HEK293T (cell line): ENCODE data around the gene AVPR1A.
A peak's percentile ranks its signal among the peaks of the same experiment; 100 is the strongest.

Experiments
- CTCF ChIA-PET: fragments of 350-600 bp; formaldehyde crosslinking; extraction: SDS; loops from one replicate; lab custom pipeline; 2021; ENCODE audit warnings: antibody characterized with exemption, inconsistent platforms; lab: Yijun Ruan, JAX
- POLR2A ChIA-PET: fragments of 350-600 bp; formaldehyde crosslinking; extraction: SDS; loops from one replicate; lab custom pipeline; 2020; ENCODE audit warnings: antibody characterized with exemption, inconsistent platforms; lab: Yijun Ruan, JAX
- DNase-seq: peaks from one replicate; pipeline ENCODE4 v3.0.0; 2012; ENCODE audit warnings: mixed read lengths; ENCODE audit errors: extremely low spot score
- ARNT ChIP-seq: fragments of 450-650 bp; IDR thresholded peaks from 2 replicates; pipeline ENCODE4 v1.6.1; 2017; ENCODE audit warnings: mild to moderate bottlenecking
- BHLHE40 ChIP-seq: fragments of 450-650 bp; IDR thresholded peaks from 2 replicates; pipeline ENCODE4 v1.6.1; 2016; ENCODE audit warnings: mild to moderate bottlenecking, moderate library complexity, borderline replicate concordance
- CTBP1 ChIP-seq: fragments of 450-650 bp; IDR thresholded peaks from 2 replicates; pipeline ENCODE4 v1.6.1; 2016; ENCODE audit warnings: borderline replicate concordance
- ELF4 ChIP-seq: fragments of 450-650 bp; IDR thresholded peaks from 2 replicates; pipeline ENCODE4 v1.6.1; 2017; ENCODE audit warnings: antibody characterized with exemption
- FOXA1 ChIP-seq: fragments of 450-650 bp; IDR thresholded peaks from 2 replicates; pipeline ENCODE4 v1.6.1; 2016; ENCODE audit warnings: mild to moderate bottlenecking
- FOXK2 ChIP-seq: fragments of 450-650 bp; IDR thresholded peaks from 2 replicates; pipeline ENCODE4 v1.6.1; 2016; ENCODE audit warnings: mild to moderate bottlenecking
- FOXM1 ChIP-seq: fragments of 450-650 bp; IDR thresholded peaks from 2 replicates; pipeline ENCODE4 v1.6.1; 2017; ENCODE audit warnings: mild to moderate bottlenecking, borderline replicate concordance
- HDGF ChIP-seq: fragments of 450-650 bp; IDR thresholded peaks from 2 replicates; pipeline ENCODE4 v1.6.1; 2017; ENCODE audit warnings: antibody characterized with exemption, borderline replicate concordance
- L3MBTL2 ChIP-seq: fragments of 450-650 bp; conservative IDR thresholded peaks from 2 replicates; pipeline ENCODE4 v1.6.1; 2016; ENCODE audit warnings: mild to moderate bottlenecking
- LEF1 ChIP-seq: fragments of 450-650 bp; IDR thresholded peaks from 2 replicates; pipeline ENCODE4 v1.6.1; 2017; ENCODE audit warnings: mild to moderate bottlenecking, borderline replicate concordance
- NFRKB ChIP-seq: fragments of 450-650 bp; IDR thresholded peaks from 2 replicates; pipeline ENCODE4 v1.6.1; 2016; ENCODE audit warnings: mild to moderate bottlenecking, moderate library complexity
- PKNOX1 ChIP-seq: fragments of 450-650 bp; IDR thresholded peaks from 2 replicates; pipeline ENCODE4 v1.6.1; 2016
- SP1 ChIP-seq: fragments of 450-650 bp; IDR thresholded peaks from 2 replicates; pipeline ENCODE4 v1.6.1; 2017
- SUZ12 ChIP-seq: fragments of 450-650 bp; IDR thresholded peaks from 2 replicates; pipeline ENCODE4 v1.6.1; 2016; ENCODE audit warnings: mild to moderate bottlenecking
- TARDBP ChIP-seq: fragments of 450-650 bp; IDR thresholded peaks from 2 replicates; pipeline ENCODE4 v1.6.1; 2016
- ZNF384 ChIP-seq: fragments of 450-650 bp; IDR thresholded peaks from 2 replicates; pipeline ENCODE4 v1.6.1; 2016

AVPR1A gene

GRCh38 chr12:63163541-63163940 lies 12.5 kb upstream of the AVPR1A start:
- POLR2A ChIA-PET: no interaction called here
- CTCF ChIA-PET: no interaction called here
- TF ChIP-seq HDGF (no peak), SP1 (no peak), ELF4 (no peak), SUZ12 (no peak), L3MBTL2 (no peak), NFRKB (no peak)
- no peak for DNase-seq

GRCh38 chr12:63155375-63155774 lies 4.4 kb upstream of the AVPR1A start:
- ChIA-PET CTCF (no interaction called here), POLR2A (no interaction called here)
- TF ChIP-seq FOXK2 (no peak), PKNOX1 (no peak), SUZ12 (no peak), LEF1 (no peak), ZNF384 (no peak), SP1 (no peak), ELF4 (no peak), BHLHE40 (no peak), FOXA1 (no peak), ARNT (no peak), CTBP1 (no peak), FOXM1 (no peak), NFRKB (no peak), L3MBTL2 (no peak), HDGF (no peak), TARDBP (no peak)
- DNase-seq: no peak

GRCh38 chr12:63154560-63154959 lies 3.6 kb upstream of the AVPR1A start:
- ChIA-PET POLR2A (no interaction called here), CTCF (no interaction called here)
- no peak for TF ChIP-seq ZNF384
- no peak for TF ChIP-seq LEF1
- TF ChIP-seq BHLHE40: no peak
- TF ChIP-seq PKNOX1: no peak
- TF ChIP-seq SP1: no peak
- no peak for TF ChIP-seq NFRKB
- no peak for TF ChIP-seq L3MBTL2
- no peak for TF ChIP-seq FOXK2
- TF ChIP-seq SUZ12: no peak
- no peak for TF ChIP-seq FOXA1
- TF ChIP-seq CTBP1: no peak
- no peak for TF ChIP-seq FOXM1
- TF ChIP-seq TARDBP: no peak
- TF ChIP-seq HDGF: no peak
- no peak for TF ChIP-seq ARNT
- no peak for TF ChIP-seq ELF4
- no peak for DNase-seq

GRCh38 chr12:63152321-63152700 lies 1.3 kb upstream of the AVPR1A start:
- ChIA-PET CTCF (interaction anchor here (0.6 to 1.6 kb wide), 10 partner anchors 9 to 243 kb away, joined by 3 to 7 read pairs (median 4); no protein-coding TSS in a partner anchor), POLR2A (no interaction called here)
- no peak for DNase-seq
- TF ChIP-seq FOXM1 (no peak), ARNT (no peak), L3MBTL2 (no peak), FOXK2 (no peak), FOXA1 (no peak), SUZ12 (no peak), HDGF (no peak), CTBP1 (no peak), NFRKB (no peak), SP1 (no peak)

GRCh38 chr12:63151623-63152320 lies 771 bp upstream of the AVPR1A start:
- DNase-seq: peak; percentile 71
- no peak for TF ChIP-seq CTBP1
- 0 out of 2 replicates have a peak, but pooled peaks have one; percentile 0 for TF ChIP-seq L3MBTL2
- no peak for TF ChIP-seq FOXM1
- ChIA-PET POLR2A (no interaction called here), CTCF (interaction anchor here (0.6 to 1.6 kb wide), 12 partner anchors 9 to 517 kb away, joined by 3 to 7 read pairs (median 4); no protein-coding TSS in a partner anchor)

GRCh38 chr12:63149909-63150712 lies 890 bp downstream of the AVPR1A start:
- POLR2A ChIA-PET: no interaction called here

More at GRCh38 chr12:63149909-63150712, 890 bp downstream of the AVPR1A start:
- TF ChIP-seq SP1: no peak
- no peak for TF ChIP-seq FOXM1
- TF ChIP-seq SUZ12: no peak
- TF ChIP-seq BHLHE40: no peak
- no peak for TF ChIP-seq ARNT
- no peak for TF ChIP-seq CTBP1
- TF ChIP-seq PKNOX1: no peak
- no peak for TF ChIP-seq HDGF
- no peak for TF ChIP-seq LEF1
- TF ChIP-seq ZNF384: no peak
- TF ChIP-seq ELF4: no peak
- no peak for TF ChIP-seq L3MBTL2
- TF ChIP-seq FOXK2: no peak
- CTCF ChIA-PET: no interaction called here
- no peak for DNase-seq
